ENCODE measurements around the gene PDE9A.

The PDE9A gene

DNA sequence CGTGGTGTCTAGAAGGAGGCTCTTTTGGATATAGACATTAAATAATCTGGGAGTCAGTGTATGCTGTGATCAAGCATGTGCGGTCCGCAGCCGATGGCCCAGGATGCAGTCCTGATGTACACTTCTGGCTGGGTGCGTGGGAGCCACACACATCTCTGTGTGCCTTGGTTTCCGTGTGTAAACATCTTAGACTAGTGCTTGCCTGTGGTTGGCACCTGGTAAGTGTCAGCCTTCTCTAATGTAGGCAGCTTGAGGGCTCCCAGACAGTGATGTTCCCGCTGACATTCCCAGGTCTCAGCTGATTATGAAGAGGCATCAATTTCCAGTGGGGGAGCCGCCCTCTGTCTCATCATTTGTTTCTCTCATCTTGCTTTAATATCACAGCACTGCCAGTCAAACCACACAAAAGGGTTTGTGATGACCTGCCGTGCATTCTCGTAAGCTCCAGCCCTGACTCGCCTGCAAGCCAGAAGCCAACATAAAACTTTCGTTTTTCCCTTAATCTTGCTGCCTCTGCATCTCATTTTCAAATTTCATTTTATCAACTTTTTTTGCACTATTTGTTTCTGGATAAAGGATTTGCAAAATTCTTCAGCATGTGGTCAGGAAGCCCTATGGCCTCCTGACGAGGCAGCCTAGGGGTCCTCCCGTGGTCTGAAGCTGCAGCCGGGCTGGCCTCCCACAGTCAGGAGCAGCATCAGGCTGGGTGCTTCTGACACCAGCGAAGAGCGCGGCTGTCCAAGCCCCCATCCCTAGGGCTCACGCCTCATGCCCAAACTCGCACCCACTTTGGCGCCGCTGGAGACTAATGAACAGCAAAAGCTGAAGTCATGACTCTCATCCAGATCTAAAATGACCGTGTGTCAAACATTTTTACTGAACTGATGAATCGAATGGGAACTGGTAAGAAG, 28.1 kb downstream of the PDE9A start:
- TF ChIP-seq, protein P1, sequence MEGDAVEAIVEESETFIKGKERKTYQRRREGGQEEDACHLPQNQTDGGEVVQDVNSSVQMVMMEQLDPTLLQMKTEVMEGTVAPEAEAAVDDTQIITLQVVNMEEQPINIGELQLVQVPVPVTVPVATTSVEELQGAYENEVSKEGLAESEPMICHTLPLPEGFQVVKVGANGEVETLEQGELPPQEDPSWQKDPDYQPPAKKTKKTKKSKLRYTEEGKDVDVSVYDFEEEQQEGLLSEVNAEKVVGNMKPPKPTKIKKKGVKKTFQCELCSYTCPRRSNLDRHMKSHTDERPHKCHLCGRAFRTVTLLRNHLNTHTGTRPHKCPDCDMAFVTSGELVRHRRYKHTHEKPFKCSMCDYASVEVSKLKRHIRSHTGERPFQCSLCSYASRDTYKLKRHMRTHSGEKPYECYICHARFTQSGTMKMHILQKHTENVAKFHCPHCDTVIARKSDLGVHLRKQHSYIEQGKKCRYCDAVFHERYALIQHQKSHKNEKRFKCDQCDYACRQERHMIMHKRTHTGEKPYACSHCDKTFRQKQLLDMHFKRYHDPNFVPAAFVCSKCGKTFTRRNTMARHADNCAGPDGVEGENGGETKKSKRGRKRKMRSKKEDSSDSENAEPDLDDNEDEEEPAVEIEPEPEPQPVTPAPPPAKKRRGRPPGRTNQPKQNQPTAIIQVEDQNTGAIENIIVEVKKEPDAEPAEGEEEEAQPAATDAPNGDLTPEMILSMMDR (IDR thresholded peaks at IDR 0.05; ENCODE audit: extremely low read depth, missing control alignments): no peak
- DNase-seq (ENCODE audit: low spot score): no peak

DNA sequence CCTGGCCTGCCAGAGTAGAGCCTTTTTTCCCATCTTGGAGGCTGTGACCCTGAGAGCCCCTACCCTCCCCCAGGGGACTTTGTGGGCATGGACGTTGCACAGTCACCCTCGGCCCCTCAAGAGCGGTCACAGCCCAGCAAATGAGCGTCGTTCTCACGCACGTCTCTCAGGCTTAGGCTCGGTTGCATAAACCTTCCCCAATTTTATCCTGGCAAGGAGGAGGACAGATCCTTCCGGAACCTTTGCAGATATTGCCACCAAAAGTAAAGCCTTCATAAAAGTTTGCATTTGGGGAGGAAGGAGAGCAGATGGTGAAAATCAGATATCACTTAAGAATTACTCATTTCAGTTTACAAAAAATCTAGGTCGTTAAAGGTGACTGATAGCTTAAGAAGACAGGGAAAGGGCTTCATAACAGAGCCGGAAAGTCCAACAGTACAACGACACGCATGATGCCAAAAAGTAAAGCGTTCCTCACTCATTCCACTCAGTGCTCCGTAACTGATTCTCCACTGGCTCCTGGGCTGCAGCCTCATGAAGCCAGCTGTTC, 29.3 kb downstream of the PDE9A start:
- TF ChIP-seq, protein P1 (IDR thresholded peaks at IDR 0.05; ENCODE audit: extremely low read depth, missing control alignments): no peak
- DNase-seq (ENCODE audit: low spot score): no peak

DNA sequence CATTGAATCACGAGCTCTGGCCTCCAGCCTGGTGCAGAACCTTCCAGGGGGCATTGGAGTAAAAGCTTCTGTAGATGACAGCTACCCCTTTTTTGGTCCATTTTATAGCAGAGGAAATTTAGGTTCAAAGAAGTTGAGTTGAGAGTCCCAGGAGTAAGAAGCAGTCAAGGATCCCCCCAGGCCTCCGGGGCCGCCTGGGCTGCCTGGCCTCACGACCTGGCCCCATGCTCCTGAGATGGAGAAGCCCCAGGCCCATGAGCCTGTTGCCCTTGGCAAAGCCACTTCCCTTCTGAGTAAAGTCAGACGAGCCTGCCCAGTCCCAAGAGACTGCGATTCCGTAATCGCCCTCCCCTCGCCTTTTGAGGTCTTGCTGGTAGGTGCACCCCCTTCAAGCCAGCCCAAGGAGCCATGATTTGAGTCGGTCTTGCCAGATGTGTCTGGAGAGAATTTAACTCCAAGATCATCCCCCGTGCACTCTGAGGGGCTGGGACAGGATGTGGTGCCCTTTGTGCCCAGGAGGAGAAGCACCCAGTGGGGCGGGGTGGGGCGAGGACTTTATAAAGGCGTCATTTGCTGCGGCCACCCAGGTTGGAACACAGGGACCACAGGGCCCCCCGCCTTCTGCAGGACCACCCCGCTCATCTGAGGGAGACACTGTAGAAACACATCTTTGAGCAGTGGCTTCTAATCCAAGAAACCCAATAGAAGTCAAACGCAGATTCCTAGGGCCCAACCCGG, 30.1 kb downstream of the PDE9A start:
- TF ChIP-seq, protein P1 (IDR thresholded peaks at IDR 0.05; ENCODE audit: extremely low read depth, missing control alignments): no peak
- DNase-seq (ENCODE audit: low spot score): no peak

DNA sequence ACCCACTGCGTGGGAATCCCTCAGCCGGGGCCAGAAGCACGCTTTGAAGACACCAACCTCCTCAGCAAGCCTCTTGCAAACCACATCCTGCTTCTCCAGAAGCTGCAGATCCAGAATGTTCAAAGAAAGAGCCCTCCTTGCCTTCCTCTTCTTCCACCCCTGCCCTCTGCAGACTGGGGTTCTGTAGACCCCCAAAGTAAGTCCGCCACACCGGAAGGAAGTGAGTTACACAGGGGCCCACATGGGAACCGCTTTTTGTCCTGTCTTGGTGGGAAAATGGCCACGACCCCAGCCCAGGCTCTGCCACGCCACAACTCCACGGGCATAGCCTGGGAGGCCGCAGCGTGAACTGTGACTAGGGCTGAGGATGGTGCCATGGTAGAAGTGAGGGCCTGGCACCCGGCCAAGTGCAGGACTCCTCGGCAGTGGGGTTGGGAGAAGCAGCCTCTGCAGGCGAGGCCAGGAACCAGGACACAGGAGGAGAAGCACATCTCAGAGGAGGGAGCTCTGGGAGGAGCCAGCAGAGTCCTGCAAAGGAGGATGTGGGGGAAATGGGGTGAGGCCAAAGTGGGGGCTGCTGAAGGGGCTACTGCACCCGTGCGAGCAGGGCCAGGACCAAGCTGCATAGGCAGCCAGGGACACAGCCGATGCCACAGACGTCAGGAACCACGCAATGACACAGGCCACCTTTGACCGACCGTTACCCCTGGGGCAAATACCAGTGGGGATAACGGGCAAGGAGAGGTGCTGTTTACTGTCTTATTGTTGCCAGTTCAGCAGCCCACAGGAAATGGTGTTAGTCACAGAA, 30.9 kb downstream of the PDE9A start:
- DNase-seq (ENCODE audit: low spot score): no peak

DNA sequence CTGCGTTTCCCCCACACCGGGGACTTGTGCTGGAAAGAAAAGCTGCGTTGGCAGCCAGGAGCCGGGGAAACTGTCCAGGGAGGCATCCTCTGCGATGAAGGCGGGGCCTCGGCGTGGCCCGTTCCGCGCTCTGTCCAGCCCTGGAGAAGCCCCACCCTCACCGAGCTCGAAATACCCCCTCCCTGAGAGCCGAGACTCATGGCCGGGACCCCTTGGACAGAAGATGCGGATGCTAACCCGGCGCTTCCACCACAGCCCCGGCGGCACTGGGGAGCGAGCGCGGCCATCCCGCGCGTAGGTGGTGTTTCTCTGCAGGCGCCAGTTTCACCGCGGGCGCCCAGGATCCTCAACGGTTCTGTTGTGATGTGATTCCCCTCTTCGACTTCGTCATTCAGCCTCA, 31.6 kb downstream of the PDE9A start:
- TF ChIP-seq, protein P1 (IDR thresholded peaks at IDR 0.05; ENCODE audit: extremely low read depth, missing control alignments): no peak
- DNase-seq (ENCODE audit: low spot score): no peak

More for the DNA sequence above, 30.9 kb downstream of the PDE9A start:
- TF ChIP-seq, protein P1 (IDR thresholded peaks at IDR 0.05; ENCODE audit: extremely low read depth, missing control alignments): no peak

DNA sequence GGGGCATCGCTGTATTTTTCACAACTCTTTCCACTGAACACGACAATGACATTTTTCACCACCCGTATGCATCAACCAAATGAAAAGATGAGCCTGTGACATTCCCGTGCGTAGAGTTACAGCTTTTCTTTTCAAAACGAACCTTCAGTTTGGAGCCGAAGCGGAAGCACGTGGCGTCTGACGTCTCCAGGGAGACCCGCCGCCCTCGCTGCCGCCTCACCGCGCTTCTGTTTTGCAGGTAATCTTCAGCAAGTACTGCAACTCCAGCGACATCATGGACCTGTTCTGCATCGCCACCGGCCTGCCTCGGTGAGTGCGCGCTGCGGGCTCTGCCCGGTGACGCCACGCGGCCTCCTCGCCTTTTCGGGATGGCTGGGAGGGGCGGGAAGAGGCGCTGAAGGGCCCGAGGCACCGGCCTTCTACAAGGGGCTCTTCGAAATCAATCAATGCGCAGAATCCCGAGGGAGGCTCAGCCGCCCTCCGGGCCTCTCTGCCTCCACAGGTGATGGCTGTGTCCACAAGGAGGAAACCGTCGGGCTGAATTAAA, 32.6 kb downstream of the PDE9A start:
- TF ChIP-seq, protein P1 (IDR thresholded peaks at IDR 0.05; ENCODE audit: extremely low read depth, missing control alignments): no peak
- DNase-seq (ENCODE audit: low spot score): no peak
